Neural crest cell (in vitro differentiated cells): ENCODE measurements around the gene CEACAM20. TPM values are rescaled to one million over a fixed set of nuclear protein-coding genes. Genes with fewer than 3 reads are reported as not detected.

Experiments used
- DNase-seq: peaks from one replicate; pipeline ENCODE4 v3.0.0; 2021; ENCODE audit warnings: low read depth, mixed read lengths, low spot score
- H3K27ac Mint-ChIP-seq: one replicate; pipeline ENCODE4 v1.8.0; 2021; ENCODE audit warnings: mild to moderate bottlenecking, mixed read lengths; ENCODE audit not compliant: unreplicated experiment
- H3K27me3 Mint-ChIP-seq: 2 replicates; pipeline ENCODE4 v1.8.0; 2021; ENCODE audit warnings: low read depth, mild to moderate bottlenecking, mixed read lengths
- H3K36me3 Mint-ChIP-seq: 2 replicates; pipeline ENCODE4 v1.8.0; 2021; ENCODE audit warnings: low read depth, mild to moderate bottlenecking, mixed read lengths
- H3K4me1 Mint-ChIP-seq: 2 replicates; pipeline ENCODE4 v1.8.0; 2021; ENCODE audit warnings: mixed read lengths
- H3K4me3 Mint-ChIP-seq: one replicate; pipeline ENCODE4 v1.8.0; 2021; ENCODE audit warnings: mild to moderate bottlenecking, mixed read lengths
- H3K9me3 Mint-ChIP-seq: 2 replicates; pipeline ENCODE4 v1.8.0; 2021; ENCODE audit warnings: mixed read lengths
- total RNA-seq: library from RNA; stranded (reverse); gene quantifications from 2 replicates; pipeline ENCODE4 v1.2.1, GENCODE V29; 2021
- TF ChIP-seq, protein P1 (sequence below): fragments of 200-600 bp; sonication (generic); conservative IDR thresholded peaks from 2 replicates; pipeline ENCODE4 v1.5.0; 2021; ENCODE audit warnings: antibody characterized with exemption, mild to moderate bottlenecking

The CEACAM20 gene
- total RNA-seq, 1 donor from 2014 or later: not detected

- TF ChIP-seq, protein P1, sequence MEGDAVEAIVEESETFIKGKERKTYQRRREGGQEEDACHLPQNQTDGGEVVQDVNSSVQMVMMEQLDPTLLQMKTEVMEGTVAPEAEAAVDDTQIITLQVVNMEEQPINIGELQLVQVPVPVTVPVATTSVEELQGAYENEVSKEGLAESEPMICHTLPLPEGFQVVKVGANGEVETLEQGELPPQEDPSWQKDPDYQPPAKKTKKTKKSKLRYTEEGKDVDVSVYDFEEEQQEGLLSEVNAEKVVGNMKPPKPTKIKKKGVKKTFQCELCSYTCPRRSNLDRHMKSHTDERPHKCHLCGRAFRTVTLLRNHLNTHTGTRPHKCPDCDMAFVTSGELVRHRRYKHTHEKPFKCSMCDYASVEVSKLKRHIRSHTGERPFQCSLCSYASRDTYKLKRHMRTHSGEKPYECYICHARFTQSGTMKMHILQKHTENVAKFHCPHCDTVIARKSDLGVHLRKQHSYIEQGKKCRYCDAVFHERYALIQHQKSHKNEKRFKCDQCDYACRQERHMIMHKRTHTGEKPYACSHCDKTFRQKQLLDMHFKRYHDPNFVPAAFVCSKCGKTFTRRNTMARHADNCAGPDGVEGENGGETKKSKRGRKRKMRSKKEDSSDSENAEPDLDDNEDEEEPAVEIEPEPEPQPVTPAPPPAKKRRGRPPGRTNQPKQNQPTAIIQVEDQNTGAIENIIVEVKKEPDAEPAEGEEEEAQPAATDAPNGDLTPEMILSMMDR: no peak
- no peak for DNase-seq
- H3K4me1 Mint-ChIP-seq: no peaks in the 10 kb centered on the region
- H3K27ac Mint-ChIP-seq: no peak overlapping the region
- H3K4me3 Mint-ChIP-seq: no peak overlapping the region
- no peaks in the 10 kb centered on the region for H3K36me3 Mint-ChIP-seq
- H3K27me3 Mint-ChIP-seq: peaks cover 42% of the 10 kb centered on the region
- H3K9me3 Mint-ChIP-seq: peaks cover 5% of the 10 kb centered on the region
Observed at GRCh38 chr19:44548736-44549135, 19.3 kb upstream of the CEACAM20 start.

GRCh38 chr19:44544031-44544430 is 14.6 kb upstream of the CEACAM20 start:
- Mint-ChIP-seq H3K9me3 (peaks cover 3% of the 10 kb centered on the region), H3K36me3 (no peaks in the 10 kb centered on the region), H3K4me1 (no peaks in the 10 kb centered on the region), H3K27me3 (peaks cover 59% of the 10 kb centered on the region), H3K27ac (no peak overlapping the region), H3K4me3 (no peak overlapping the region)
- TF ChIP-seq, protein P1: no peak
- DNase-seq: no peak

GRCh38 chr19:44542671-44543070 is 13.2 kb upstream of the CEACAM20 start:
- Mint-ChIP-seq H3K4me3 (no peak overlapping the region), H3K4me1 (no peaks in the 10 kb centered on the region), H3K9me3 (peaks cover 3% of the 10 kb centered on the region), H3K36me3 (no peaks in the 10 kb centered on the region), H3K27ac (no peak overlapping the region), H3K27me3 (peaks cover 54% of the 10 kb centered on the region)
- TF ChIP-seq, protein P1: no peak
- no peak for DNase-seq

GRCh38 chr19:44540736-44541135 is 11.3 kb upstream of the CEACAM20 start:
- TF ChIP-seq, protein P1: no peak
- no peak overlapping the region for H3K4me3 Mint-ChIP-seq
- H3K27ac Mint-ChIP-seq: no peak overlapping the region
- no peaks in the 10 kb centered on the region for H3K36me3 Mint-ChIP-seq
- H3K9me3 Mint-ChIP-seq: peaks cover 3% of the 10 kb centered on the region
- no peaks in the 10 kb centered on the region for H3K4me1 Mint-ChIP-seq
- no peak for DNase-seq
- peaks cover 68% of the 10 kb centered on the region for H3K27me3 Mint-ChIP-seq

GRCh38 chr19:44539991-44540390 is 10.5 kb upstream of the CEACAM20 start:
- TF ChIP-seq, protein P1: no peak

More at GRCh38 chr19:44539991-44540390, 10.5 kb upstream of the CEACAM20 start:
- Mint-ChIP-seq H3K9me3 (peaks cover 3% of the 10 kb centered on the region), H3K27me3 (peaks cover 75% of the 10 kb centered on the region), H3K4me1 (no peaks in the 10 kb centered on the region), H3K27ac (no peak overlapping the region), H3K36me3 (no peaks in the 10 kb centered on the region), H3K4me3 (no peak overlapping the region)
- DNase-seq: no peak
